Raji (cell line): ENCODE results near the gene PARD3.

Experiments
- POLR2A ChIP-seq: IDR thresholded peaks from 2 replicates; pipeline ENCODE4 v1.6.1; 2011; ENCODE audit warnings: low read depth, low read length, control low read depth; ENCODE audit not compliant: insufficient read depth

The PARD3 gene

GRCh38 chr10:34113504-34114225 lies 701.4 kb downstream of the PARD3 start:
- no peak for TF ChIP-seq POLR2A

GRCh38 chr10:34112171-34112782 lies 702.8 kb downstream of the PARD3 start:
- no peak for TF ChIP-seq POLR2A

GRCh38 chr10:34111179-34111578 lies 703.9 kb downstream of the PARD3 start:
- no peak for TF ChIP-seq POLR2A

- no peak for TF ChIP-seq POLR2A
Observed at GRCh38 chr10:34109952-34110702, 705.0 kb downstream of the PARD3 start.

GRCh38 chr10:34109495-34109894 lies 705.6 kb downstream of the PARD3 start:
- no peak for TF ChIP-seq POLR2A

GRCh38 chr10:34107626-34108516 lies 707.2 kb downstream of the PARD3 start:
- TF ChIP-seq POLR2A = no peak

- no peak for TF ChIP-seq POLR2A
Observed at GRCh38 chr10:34106356-34106885, 708.7 kb downstream of the PARD3 start.

- no peak for TF ChIP-seq POLR2A
Observed at GRCh38 chr10:34104829-34105572, 710.1 kb downstream of the PARD3 start.

GRCh38 chr10:34102893-34103506 lies 712.1 kb downstream of the PARD3 start:
- TF ChIP-seq POLR2A = no peak

GRCh38 chr10:34102237-34102673 lies 712.8 kb downstream of the PARD3 start:
- TF ChIP-seq POLR2A = no peak

- TF ChIP-seq POLR2A = no peak
Observed at GRCh38 chr10:34101001-34101400, 714.1 kb downstream of the PARD3 start.

GRCh38 chr10:34098821-34099567 lies 716.1 kb downstream of the PARD3 start:
- TF ChIP-seq POLR2A = no peak

GRCh38 chr10:34097682-34098081 lies 717.4 kb downstream of the PARD3 start:
- TF ChIP-seq POLR2A = no peak
